SK-N-SH treated with all-trans-retinoic acid at 6 μM for 48 hours (cell line): ENCODE results near the gene ABHD12B.

Experiments
- ATAC-seq: fragments of 200-7000 bp; cut with Tn5 transposase; 3 replicates; pipeline ENCODE4 v1.9.1; 2020; ENCODE audit warnings: mild to moderate bottlenecking, moderate library complexity
- ARNTL ChIP-seq: fragments of 450-650 bp; formaldehyde crosslinking; IDR thresholded peaks from 2 replicates; pipeline ENCODE4 v1.5.0; 2020; ENCODE audit warnings: low read depth, mild to moderate bottlenecking, moderate library complexity, borderline replicate concordance
- CREB5 ChIP-seq: fragments of 250-450 bp; sonication (Bioruptor Pico); IDR thresholded peaks from 2 replicates; pipeline ENCODE4 v1.5.1; 2020; ENCODE audit warnings: low read depth, mild to moderate bottlenecking, moderate library complexity
- CSDC2 ChIP-seq: fragments of 250-450 bp; sonication (Bioruptor Pico); IDR thresholded peaks from 2 replicates; pipeline ENCODE4 v1.5.0; 2020; ENCODE audit warnings: mild to moderate bottlenecking, moderate library complexity
- CSRNP3 ChIP-seq: fragments of 250-450 bp; sonication (Bioruptor Pico); IDR thresholded peaks from 2 replicates; pipeline ENCODE4 v1.5.1; 2021; ENCODE audit warnings: mild to moderate bottlenecking, moderate library complexity
- ESRRG ChIP-seq: fragments of 250-450 bp; sonication (Bioruptor Pico); IDR thresholded peaks from 2 replicates; pipeline ENCODE4 v1.6.1; 2021; ENCODE audit warnings: mild to moderate bottlenecking
- GLIS3 ChIP-seq: fragments of 250-450 bp; sonication (Bioruptor Pico); IDR thresholded peaks from 2 replicates; pipeline ENCODE4 v1.5.0; 2020; ENCODE audit warnings: mild to moderate bottlenecking, moderate library complexity
- ISL1 ChIP-seq: fragments of 250-450 bp; sonication (Bioruptor Pico); IDR thresholded peaks from 2 replicates; pipeline ENCODE4 v2.1.2; 2022; ENCODE audit warnings: mild to moderate bottlenecking, moderate library complexity
- OSR1 ChIP-seq: fragments of 250-450 bp; sonication (Bioruptor Pico); IDR thresholded peaks from 2 replicates; pipeline ENCODE4 v1.8.0; 2022; ENCODE audit warnings: moderate library complexity, mild to moderate bottlenecking, inconsistent platforms
- POU6F1 ChIP-seq: fragments of 250-450 bp; sonication (Bioruptor Pico); IDR thresholded peaks from 2 replicates; pipeline ENCODE4 v1.8.0; 2021; ENCODE audit warnings: low read depth, mild to moderate bottlenecking, moderate library complexity, borderline replicate concordance
- PPARA ChIP-seq: fragments of 250-450 bp; sonication (Bioruptor Pico); IDR thresholded peaks from 2 replicates; pipeline ENCODE4 v1.5.0; 2020; ENCODE audit warnings: mild to moderate bottlenecking, borderline replicate concordance
- RARB ChIP-seq: fragments of 250-450 bp; sonication (Bioruptor Pico); IDR thresholded peaks from 2 replicates; pipeline ENCODE4 v1.8.0; 2021; ENCODE audit warnings: mild to moderate bottlenecking, moderate library complexity
- SNAI2 ChIP-seq: fragments of 250-450 bp; sonication (Bioruptor Pico); IDR thresholded peaks from 2 replicates; pipeline ENCODE4 v1.5.0; 2020; ENCODE audit warnings: mild to moderate bottlenecking, moderate library complexity
- TCF4 ChIP-seq: fragments of 250-450 bp; sonication (Bioruptor Pico); IDR thresholded peaks from 2 replicates; pipeline ENCODE4 v1.8.0; 2021; ENCODE audit warnings: mild to moderate bottlenecking, moderate library complexity, borderline replicate concordance
- TOX ChIP-seq: fragments of 250-450 bp; sonication (Bioruptor Pico); IDR thresholded peaks from 2 replicates; pipeline ENCODE4 v1.8.0; 2021; ENCODE audit warnings: mild to moderate bottlenecking, moderate library complexity, borderline replicate concordance
- TSHZ2 ChIP-seq: fragments of 250-450 bp; sonication (Bioruptor Pico); IDR thresholded peaks from 2 replicates; pipeline ENCODE4 v1.5.0; 2020; ENCODE audit warnings: mild to moderate bottlenecking, moderate library complexity
- ZC3H10 ChIP-seq: fragments of 250-450 bp; sonication (Bioruptor Pico); IDR thresholded peaks from 2 replicates; pipeline ENCODE4 v1.5.1; 2021; ENCODE audit warnings: mild to moderate bottlenecking, moderate library complexity
- ZFP3 ChIP-seq: fragments of 250-450 bp; sonication (Bioruptor Pico); IDR thresholded peaks from 2 replicates; pipeline ENCODE4 v1.5.0; 2020; ENCODE audit warnings: mild to moderate bottlenecking, moderate library complexity
- ZFP30 ChIP-seq: fragments of 450-650 bp; formaldehyde crosslinking; IDR thresholded peaks from 2 replicates; pipeline ENCODE4 v1.5.0; 2022; ENCODE audit warnings: mild to moderate bottlenecking, moderate library complexity
- ZNF565 ChIP-seq: fragments of 450-650 bp; formaldehyde crosslinking; conservative IDR thresholded peaks from 2 replicates; pipeline ENCODE4 v1.5.0; 2020; ENCODE audit warnings: low read depth, mild to moderate bottlenecking, moderate library complexity
- ZNF8 ChIP-seq: fragments of 450-650 bp; formaldehyde crosslinking; IDR thresholded peaks from 2 replicates; pipeline ENCODE4 v1.5.0; 2020; ENCODE audit warnings: mild to moderate bottlenecking, moderate library complexity

Gene ABHD12B

GRCh38 chr14:50839048-50839447 lies 32.8 kb upstream of the ABHD12B start:
- no peak for ATAC-seq
- TF ChIP-seq CSRNP3 (CRISPR knock-in tag) (no peak), CSDC2 (no peak), ZNF8 (CRISPR knock-in tag) (no peak), TCF4 (CRISPR knock-in tag) (no peak), TSHZ2 (CRISPR knock-in tag) (no peak), OSR1 (CRISPR knock-in tag) (no peak)

- ATAC-seq: no peak
- no peak for TF ChIP-seq PPARA (CRISPR knock-in tag)
- TF ChIP-seq CSDC2: no peak
- no peak for TF ChIP-seq ESRRG (CRISPR knock-in tag)
- TF ChIP-seq TCF4 (CRISPR knock-in tag): no peak
- no peak for TF ChIP-seq ISL1 (CRISPR knock-in tag)
- TF ChIP-seq CSRNP3 (CRISPR knock-in tag): no peak
- TF ChIP-seq ZC3H10 (CRISPR knock-in tag): no peak
- no peak for TF ChIP-seq TOX (CRISPR knock-in tag)
- no peak for TF ChIP-seq CREB5
These were observed 32.2 kb upstream of the ABHD12B start for GRCh38 chr14:50839691-50840090.

- TF ChIP-seq CSRNP3 (CRISPR knock-in tag) (no peak), TSHZ2 (CRISPR knock-in tag) (no peak), ZC3H10 (CRISPR knock-in tag) (no peak), GLIS3 (CRISPR knock-in tag) (no peak)
- ATAC-seq: no peak
These were observed 27.5 kb upstream of the ABHD12B start for GRCh38 chr14:50844391-50844790.

- no peak for ATAC-seq
- TF ChIP-seq ISL1 (CRISPR knock-in tag) (no peak), ZFP3 (no peak), TOX (CRISPR knock-in tag) (no peak), ARNTL (CRISPR knock-in tag) (no peak), ZNF8 (CRISPR knock-in tag) (no peak), ESRRG (CRISPR knock-in tag) (no peak), POU6F1 (no peak), CREB5 (no peak), SNAI2 (no peak), TCF4 (CRISPR knock-in tag) (no peak), RARB (CRISPR knock-in tag) (no peak), ZFP30 (CRISPR knock-in tag) (no peak), ZNF565 (no peak)
These were observed 26.7 kb upstream of the ABHD12B start for GRCh38 chr14:50845166-50845565.
